HEK293 (cell line): ENCODE data around the gene SAMD4B.

ENCODE experiments used
- AEBP2 ChIP-seq: fragments of 450-650 bp; formaldehyde crosslinking; IDR thresholded peaks from 2 replicates; pipeline ENCODE4 v1.5.1; 2016; ENCODE audit warnings: missing biosample characterization, missing genetic modification characterization, borderline replicate concordance
- MEIS1 ChIP-seq: sonication (generic); formaldehyde crosslinking; IDR thresholded peaks from 2 replicates; pipeline ENCODE4 v1.8.1; 2022; ENCODE audit warnings: missing genetic modification reagents, mild to moderate bottlenecking, borderline replicate concordance
- MZF1 ChIP-seq: fragments of 450-650 bp; formaldehyde crosslinking; IDR thresholded peaks from 2 replicates; pipeline ENCODE4 v1.5.1; 2017; ENCODE audit warnings: missing biosample characterization, missing genetic modification characterization, borderline replicate concordance
- PRDM6 ChIP-seq: fragments of 450-650 bp; formaldehyde crosslinking; IDR thresholded peaks from 2 replicates; pipeline ENCODE4 v1.5.1; 2017; ENCODE audit warnings: missing biosample characterization, missing genetic modification characterization
- SCRT2 ChIP-seq: fragments of 450-650 bp; formaldehyde crosslinking; IDR thresholded peaks from 2 replicates; pipeline ENCODE4 v1.5.1; 2016; ENCODE audit warnings: missing biosample characterization, missing genetic modification characterization
- ZBTB7A ChIP-seq: fragments of 450-650 bp; formaldehyde crosslinking; IDR thresholded peaks from 2 replicates; pipeline ENCODE4 v1.5.1; 2016; ENCODE audit warnings: low read depth, missing biosample characterization, missing genetic modification characterization
- ZIC2 ChIP-seq: fragments of 450-650 bp; formaldehyde crosslinking; IDR thresholded peaks from 2 replicates; pipeline ENCODE4 v1.5.1; 2016; ENCODE audit warnings: missing biosample characterization, missing genetic modification characterization
- ZNF114 ChIP-seq: fragments of 450-650 bp; formaldehyde crosslinking; IDR thresholded peaks from 2 replicates; pipeline ENCODE4 v1.5.0; 2017; ENCODE audit warnings: missing biosample characterization, missing genetic modification characterization
- ZNF138 ChIP-seq: fragments of 450-650 bp; formaldehyde crosslinking; IDR thresholded peaks from 2 replicates; pipeline ENCODE4 v1.5.1; 2016; ENCODE audit warnings: missing biosample characterization, missing genetic modification characterization, borderline replicate concordance
- ZNF19 ChIP-seq: fragments of 450-650 bp; formaldehyde crosslinking; IDR thresholded peaks from 2 replicates; pipeline ENCODE4; 2016; ENCODE audit warnings: missing biosample characterization, missing genetic modification characterization, low read depth
- ZNF26 ChIP-seq: fragments of 450-650 bp; formaldehyde crosslinking; IDR thresholded peaks from 2 replicates; pipeline ENCODE4 v1.5.1; 2016; ENCODE audit warnings: missing biosample characterization, missing genetic modification characterization
- ZNF610 ChIP-seq: fragments of 450-650 bp; formaldehyde crosslinking; IDR thresholded peaks from 2 replicates; pipeline ENCODE4 v1.5.1; 2016; ENCODE audit warnings: missing biosample characterization, missing genetic modification characterization, borderline replicate concordance
- ZNF639 ChIP-seq: fragments of 450-650 bp; formaldehyde crosslinking; IDR thresholded peaks from 2 replicates; pipeline ENCODE4 v1.5.1; 2016; ENCODE audit warnings: missing biosample characterization, missing genetic modification characterization
- ZNF677 ChIP-seq: fragments of 450-650 bp; IDR thresholded peaks from 2 replicates; pipeline ENCODE4 v1.5.0; 2018; ENCODE audit warnings: missing biosample characterization, mild to moderate bottlenecking, missing genetic modification characterization, moderate library complexity
- ZNF776 ChIP-seq: fragments of 450-650 bp; formaldehyde crosslinking; IDR thresholded peaks from 2 replicates; pipeline ENCODE4 v1.5.0; 2017; ENCODE audit warnings: missing biosample characterization, missing genetic modification characterization, borderline replicate concordance
- ZSCAN4 ChIP-seq: fragments of 450-650 bp; formaldehyde crosslinking; IDR thresholded peaks from 2 replicates; pipeline ENCODE4 v1.5.1; 2017; ENCODE audit warnings: missing biosample characterization, missing genetic modification characterization
- ZXDB ChIP-seq: fragments of 450-650 bp; formaldehyde crosslinking; IDR thresholded peaks from 2 replicates; pipeline ENCODE4 v1.5.1; 2016; ENCODE audit warnings: missing biosample characterization, missing genetic modification characterization
- TF ChIP-seq, protein P1 (sequence below): fragments of 450-650 bp; formaldehyde crosslinking; IDR thresholded peaks from 2 replicates; pipeline ENCODE4 v1.5.1; 2017; ENCODE audit warnings: missing biosample characterization, missing genetic modification characterization
- TF ChIP-seq, protein P2 (sequence below): fragments of 450-650 bp; formaldehyde crosslinking; IDR thresholded peaks from 2 replicates; pipeline ENCODE4 v1.5.1; 2016; ENCODE audit warnings: missing biosample characterization, missing genetic modification characterization, low read depth
- TF ChIP-seq, protein P3 (sequence below): fragments of 450-650 bp; formaldehyde crosslinking; IDR thresholded peaks from 2 replicates; pipeline ENCODE4 v1.5.1; 2016; ENCODE audit warnings: missing biosample characterization, missing genetic modification characterization
- TF ChIP-seq, protein P4 (sequence below): fragments of 450-650 bp; formaldehyde crosslinking; IDR thresholded peaks from 2 replicates; pipeline ENCODE4 v1.5.1; 2016; ENCODE audit warnings: missing biosample characterization, missing genetic modification characterization

The SAMD4B gene

GRCh38 chr19:39410017-39410830 is 68.0 kb downstream of the SAMD4B start (continued):
- TF ChIP-seq, protein P1, sequence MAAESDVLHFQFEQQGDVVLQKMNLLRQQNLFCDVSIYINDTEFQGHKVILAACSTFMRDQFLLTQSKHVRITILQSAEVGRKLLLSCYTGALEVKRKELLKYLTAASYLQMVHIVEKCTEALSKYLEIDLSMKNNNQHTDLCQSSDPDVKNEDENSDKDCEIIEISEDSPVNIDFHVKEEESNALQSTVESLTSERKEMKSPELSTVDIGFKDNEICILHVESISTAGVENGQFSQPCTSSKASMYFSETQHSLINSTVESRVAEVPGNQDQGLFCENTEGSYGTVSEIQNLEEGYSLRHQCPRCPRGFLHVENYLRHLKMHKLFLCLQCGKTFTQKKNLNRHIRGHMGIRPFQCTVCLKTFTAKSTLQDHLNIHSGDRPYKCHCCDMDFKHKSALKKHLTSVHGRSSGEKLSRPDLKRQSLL (tag by site-specific recombination) = no peak; the same call in none of the 2 replicates
- TF ChIP-seq ZBTB7A (peak; percentile 91), ZNF19 (tag by site-specific recombination) (no peak), ZNF776 (tag by site-specific recombination) (no peak), ZNF26 (no peak), ZNF114 (tag by site-specific recombination) (no peak), ZNF610 (tag by site-specific recombination) (peak; percentile 59; the same call in 1 of the 2 replicates), ZIC2 (tag by site-specific recombination) (peak; percentile 27), MEIS1 (CRISPR knock-in tag) (no peak), SCRT2 (no peak), ZNF639 (peak; percentile 87), MZF1 (tag by site-specific recombination) (no peak), AEBP2 (tag by site-specific recombination) (no peak), ZNF677 (tag by site-specific recombination) (0 out of 2 replicates have a peak, but pooled peaks have one; percentile 14), ZNF138 (no peak), ZSCAN4 (no peak; the same call in none of the 2 replicates), PRDM6 (tag by site-specific recombination) (no peak), ZXDB (tag by site-specific recombination) (peak; percentile 85; the same call in 1 of the 2 replicates)
- TF ChIP-seq, protein P2, sequence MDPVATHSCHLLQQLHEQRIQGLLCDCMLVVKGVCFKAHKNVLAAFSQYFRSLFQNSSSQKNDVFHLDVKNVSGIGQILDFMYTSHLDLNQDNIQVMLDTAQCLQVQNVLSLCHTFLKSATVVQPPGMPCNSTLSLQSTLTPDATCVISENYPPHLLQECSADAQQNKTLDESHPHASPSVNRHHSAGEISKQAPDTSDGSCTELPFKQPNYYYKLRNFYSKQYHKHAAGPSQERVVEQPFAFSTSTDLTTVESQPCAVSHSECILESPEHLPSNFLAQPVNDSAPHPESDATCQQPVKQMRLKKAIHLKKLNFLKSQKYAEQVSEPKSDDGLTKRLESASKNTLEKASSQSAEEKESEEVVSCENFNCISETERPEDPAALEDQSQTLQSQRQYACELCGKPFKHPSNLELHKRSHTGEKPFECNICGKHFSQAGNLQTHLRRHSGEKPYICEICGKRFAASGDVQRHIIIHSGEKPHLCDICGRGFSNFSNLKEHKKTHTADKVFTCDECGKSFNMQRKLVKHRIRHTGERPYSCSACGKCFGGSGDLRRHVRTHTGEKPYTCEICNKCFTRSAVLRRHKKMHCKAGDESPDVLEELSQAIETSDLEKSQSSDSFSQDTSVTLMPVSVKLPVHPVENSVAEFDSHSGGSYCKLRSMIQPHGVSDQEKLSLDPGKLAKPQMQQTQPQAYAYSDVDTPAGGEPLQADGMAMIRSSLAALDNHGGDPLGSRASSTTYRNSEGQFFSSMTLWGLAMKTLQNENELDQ (tag by site-specific recombination) = no peak
- TF ChIP-seq, protein P3, sequence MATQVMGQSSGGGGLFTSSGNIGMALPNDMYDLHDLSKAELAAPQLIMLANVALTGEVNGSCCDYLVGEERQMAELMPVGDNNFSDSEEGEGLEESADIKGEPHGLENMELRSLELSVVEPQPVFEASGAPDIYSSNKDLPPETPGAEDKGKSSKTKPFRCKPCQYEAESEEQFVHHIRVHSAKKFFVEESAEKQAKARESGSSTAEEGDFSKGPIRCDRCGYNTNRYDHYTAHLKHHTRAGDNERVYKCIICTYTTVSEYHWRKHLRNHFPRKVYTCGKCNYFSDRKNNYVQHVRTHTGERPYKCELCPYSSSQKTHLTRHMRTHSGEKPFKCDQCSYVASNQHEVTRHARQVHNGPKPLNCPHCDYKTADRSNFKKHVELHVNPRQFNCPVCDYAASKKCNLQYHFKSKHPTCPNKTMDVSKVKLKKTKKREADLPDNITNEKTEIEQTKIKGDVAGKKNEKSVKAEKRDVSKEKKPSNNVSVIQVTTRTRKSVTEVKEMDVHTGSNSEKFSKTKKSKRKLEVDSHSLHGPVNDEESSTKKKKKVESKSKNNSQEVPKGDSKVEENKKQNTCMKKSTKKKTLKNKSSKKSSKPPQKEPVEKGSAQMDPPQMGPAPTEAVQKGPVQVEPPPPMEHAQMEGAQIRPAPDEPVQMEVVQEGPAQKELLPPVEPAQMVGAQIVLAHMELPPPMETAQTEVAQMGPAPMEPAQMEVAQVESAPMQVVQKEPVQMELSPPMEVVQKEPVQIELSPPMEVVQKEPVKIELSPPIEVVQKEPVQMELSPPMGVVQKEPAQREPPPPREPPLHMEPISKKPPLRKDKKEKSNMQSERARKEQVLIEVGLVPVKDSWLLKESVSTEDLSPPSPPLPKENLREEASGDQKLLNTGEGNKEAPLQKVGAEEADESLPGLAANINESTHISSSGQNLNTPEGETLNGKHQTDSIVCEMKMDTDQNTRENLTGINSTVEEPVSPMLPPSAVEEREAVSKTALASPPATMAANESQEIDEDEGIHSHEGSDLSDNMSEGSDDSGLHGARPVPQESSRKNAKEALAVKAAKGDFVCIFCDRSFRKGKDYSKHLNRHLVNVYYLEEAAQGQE = peak; percentile 36; the same call in 1 of the 2 replicates
- TF ChIP-seq, protein P4, sequence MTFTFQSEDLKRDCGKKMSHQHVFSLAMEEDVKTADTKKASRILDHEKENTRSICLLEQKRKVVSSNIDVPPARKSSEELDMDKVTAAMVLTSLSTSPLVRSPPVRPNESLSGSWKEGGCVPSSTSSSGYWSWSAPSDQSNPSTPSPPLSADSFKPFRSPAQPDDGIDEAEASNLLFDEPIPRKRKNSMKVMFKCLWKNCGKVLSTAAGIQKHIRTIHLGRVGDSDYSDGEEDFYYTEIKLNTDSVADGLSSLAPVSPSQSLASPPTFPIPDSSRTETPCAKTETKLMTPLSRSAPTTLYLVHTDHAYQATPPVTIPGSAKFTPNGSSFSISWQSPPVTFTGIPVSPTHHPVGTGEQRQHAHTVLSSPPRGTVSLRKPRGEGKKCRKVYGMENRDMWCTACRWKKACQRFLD (tag by site-specific recombination) = no peak
